ENCODE results near the gene SHROOM3. TPM values are rescaled to one million over a fixed set of nuclear protein-coding genes. Genes with fewer than 3 reads are reported as not detected.

Gene SHROOM3
- total and polyA plus RNA-seq, 2 donors (not counting 1 experiment from before 2014, with no cell fraction given): 0.91 to 1.5 TPM

- peaks cover 12 to 19% of the 10 kb centered on the region in 2 donors for H3K4me1 ChIP-seq (ENCODE audit: control insufficient read depth in 2 of 2, insufficient read depth in 2 of 2, low read length in 2 of 2)
These were observed 105.5 kb downstream of the SHROOM3 start for GRCh38 chr4:76540486-76540885.

DNA sequence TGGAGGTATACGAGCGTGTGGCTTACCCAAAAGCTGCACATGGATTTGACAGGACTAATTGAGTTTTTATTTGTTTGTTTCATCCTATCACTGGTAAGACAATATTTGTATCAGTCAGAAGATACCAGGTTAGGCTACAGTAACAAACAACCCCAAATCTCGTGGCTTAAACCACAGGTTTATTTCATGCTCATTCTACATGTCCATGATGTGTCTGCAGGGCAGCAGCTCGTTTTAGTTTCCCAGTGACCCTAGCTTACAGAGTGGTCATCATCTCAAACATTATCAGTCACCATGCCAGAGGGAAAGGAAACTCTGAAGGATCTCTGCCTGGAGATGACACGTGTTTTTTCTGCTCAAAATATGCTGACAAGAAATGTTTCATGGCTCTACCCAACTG, 108.3 kb downstream of the SHROOM3 start:
- Histone ChIP-seq H3K36me3 (replicated peaks in 1 of 2; ENCODE audit: control extremely low read depth in 1 of 2, control insufficient read depth in 1 of 2, extremely low read depth in 1 of 2, insufficient read depth in 2 of 2, low read length in 1 of 2) (no peaks in the 10 kb centered on the region), H4K20me1 (ENCODE audit: control insufficient read depth, insufficient read depth, low read length, poor library complexity, severe bottlenecking) (no peaks in the 10 kb centered on the region), H3K4me2 (replicated peaks; ENCODE audit: low read depth, low read length, poor library complexity, severe bottlenecking) (no peak overlapping the region), H3K27me3 (replicated peaks in 1 of 4; ENCODE audit: control extremely low read depth in 1 of 4, control insufficient read depth in 3 of 4, insufficient read depth in 4 of 4, low read length in 3 of 4) (no peaks in the 10 kb centered on the region), H3K4me3 (ENCODE audit: control extremely low read depth in 1 of 5, extremely low read depth in 1 of 5, insufficient read depth in 1 of 5, low read depth in 2 of 5, low read length in 4 of 5) (no peak overlapping the region), H2AFZ (ENCODE audit: insufficient read depth, low read depth, low read length, poor library complexity, severe bottlenecking) (no peak overlapping the region), H3K27ac (ENCODE audit: low read length in 2 of 2) (no peak overlapping the region), H3K9me3 (ENCODE audit: control extremely low read depth in 1 of 3, control insufficient read depth in 2 of 3, insufficient read depth in 1 of 3, low read length in 2 of 3) (no peaks in the 10 kb centered on the region), H3K79me2 (ENCODE audit: control insufficient read depth, insufficient read depth, low read length) (no peaks in the 10 kb centered on the region), H3K4me1 (ENCODE audit: control insufficient read depth in 2 of 2, insufficient read depth in 2 of 2, low read length in 2 of 2) (peaks cover 12 to 21% of the 10 kb centered on the region in 2 donors), H3K9ac (ENCODE audit: low read length) (no peak overlapping the region)
- no peak for DNase-seq
- Mint-ChIP-seq H3K4me1 (peaks cover 17% of the 10 kb centered on the region), H3K4me3 (no peak overlapping the region), H3K27me3 (peaks cover 9% of the 10 kb centered on the region), H3K27ac (no peak overlapping the region), H3K9me3 (ENCODE audit: insufficient read depth) (peaks cover 3% of the 10 kb centered on the region)
- TF ChIP-seq EZH2 (IDR thresholded peaks at IDR 0.05; ENCODE audit: borderline replicate concordance, insufficient read depth, low read depth, low read length, poor library complexity, severe bottlenecking) (no peak), CTCF (IDR thresholded peaks at IDR 0.05) (no peak)
- ChIA-PET CTCF (no interaction called here), POLR2A (no interaction called here)
- whole genome bisulfite sequencing (ENCODE audit: insufficient coverage): 87% methylated on average over 3 of the region's 5 CpGs
- intact Hi-C loops (cut with micrococcal nuclease): no loop called here
- ATAC-seq (ENCODE audit: low read depth): no peak

More at GRCh38 chr4:76540486-76540885, 105.5 kb downstream of the SHROOM3 start:
- Histone ChIP-seq H3K79me2 (ENCODE audit: control insufficient read depth, insufficient read depth, low read length) (no peaks in the 10 kb centered on the region), H4K20me1 (ENCODE audit: control insufficient read depth, insufficient read depth, low read length, poor library complexity, severe bottlenecking) (no peaks in the 10 kb centered on the region), H3K4me2 (replicated peaks; ENCODE audit: low read depth, low read length, poor library complexity, severe bottlenecking) (no peak overlapping the region), H2AFZ (ENCODE audit: insufficient read depth, low read depth, low read length, poor library complexity, severe bottlenecking) (no peak overlapping the region), H3K36me3 (replicated peaks in 1 of 2; ENCODE audit: control extremely low read depth in 1 of 2, control insufficient read depth in 1 of 2, extremely low read depth in 1 of 2, insufficient read depth in 2 of 2, low read length in 1 of 2) (no peaks in the 10 kb centered on the region), H3K9ac (ENCODE audit: low read length) (no peak overlapping the region), H3K27me3 (replicated peaks in 1 of 4; ENCODE audit: control extremely low read depth in 1 of 4, control insufficient read depth in 3 of 4, insufficient read depth in 4 of 4, low read length in 3 of 4) (no peaks in the 10 kb centered on the region), H3K27ac (ENCODE audit: low read length in 2 of 2) (no peak overlapping the region), H3K4me3 (ENCODE audit: control extremely low read depth in 1 of 5, extremely low read depth in 1 of 5, insufficient read depth in 1 of 5, low read depth in 2 of 5, low read length in 4 of 5) (no peak overlapping the region), H3K9me3 (ENCODE audit: control extremely low read depth in 1 of 3, control insufficient read depth in 2 of 3, insufficient read depth in 1 of 3, low read length in 2 of 3) (no peaks in the 10 kb centered on the region)
- ChIA-PET POLR2A (no interaction called here), CTCF (no interaction called here)
- H3K4me3 Mint-ChIP-seq: no peak overlapping the region
- ATAC-seq (ENCODE audit: low read depth): no peak
- no peak overlapping the region for H3K27ac Mint-ChIP-seq
- TF ChIP-seq CTCF (IDR thresholded peaks at IDR 0.05): no peak
- TF ChIP-seq EZH2 (IDR thresholded peaks at IDR 0.05; ENCODE audit: borderline replicate concordance, insufficient read depth, low read depth, low read length, poor library complexity, severe bottlenecking): no peak
- H3K9me3 Mint-ChIP-seq (ENCODE audit: insufficient read depth): peaks cover 3% of the 10 kb centered on the region
- WGBS (ENCODE audit: insufficient coverage): no CpG with 5 or more reads among the region's 2 CpGs
- peaks cover 14% of the 10 kb centered on the region for H3K4me1 Mint-ChIP-seq
- H3K27me3 Mint-ChIP-seq: peaks cover 8% of the 10 kb centered on the region
- no peak for DNase-seq
- intact Hi-C loops (cut with micrococcal nuclease): no loop called here
